AG04449 (cell line): ENCODE results near the gene TP53.
"Not testable (repeated sequence)": the region's sequence is repeated elsewhere in the genome, so short reads cannot be mapped to it uniquely, and the experiment has no call there.

Experiments
- CTCF ChIA-PET: fragments of 350-600 bp; formaldehyde crosslinking; extraction: SDS; loops from one replicate; lab custom pipeline; 2021; ENCODE audit warnings: antibody characterized with exemption; lab: Yijun Ruan, JAX
- POLR2A ChIA-PET: fragments of 400-600, 350-600 bp; formaldehyde crosslinking; extraction: SDS; loops from one replicate; lab custom pipeline; 2020; ENCODE audit warnings: antibody characterized with exemption, inconsistent platforms; lab: Yijun Ruan, JAX
- DNase-seq: peaks from one replicate; pipeline ENCODE4 v3.0.0-alpha.2; 2010; ENCODE audit warnings: low read depth, low spot score
- H3K4me3 ChIP-seq: 2 replicates; pipeline ENCODE4 v1.5.1; 2011; ENCODE audit warnings: low read depth, mild to moderate bottlenecking, control low read depth, low read length
- CTCF ChIP-seq: IDR thresholded peaks from one replicate; pipeline ENCODE4 v1.5.1; 2011; ENCODE audit warnings: mild to moderate bottlenecking, moderate library complexity, low read length, control low read depth, inconsistent platforms; ENCODE audit not compliant: insufficient read depth; ENCODE audit errors: missing control alignments

Gene TP53

GRCh38 chr17:7644775-7645174 lies 42.5 kb downstream of the TP53 start:
- POLR2A ChIA-PET: no interaction called here
- CTCF ChIA-PET: no interaction called here
- no peak for TF ChIP-seq CTCF
- no peak for DNase-seq
- no peak overlapping the region for H3K4me3 ChIP-seq

GRCh38 chr17:7641635-7642034 lies 45.7 kb downstream of the TP53 start:
- POLR2A ChIA-PET, DNase-seq, H3K4me3 ChIP-seq: not testable (repeated sequence)
- CTCF ChIA-PET: interaction anchor here (0.8 to 2.8 kb wide), 7 partner anchors 8 to 345 kb away, joined by 3 to 24 read pairs (median 5); partner anchors contain the start of genes SHBG and TP53

GRCh38 chr17:7640783-7641182 lies 46.5 kb downstream of the TP53 start:
- CTCF ChIA-PET: interaction anchor here (0.8 to 2.8 kb wide), 4 partner anchors 7 to 47 kb away, joined by 3 to 24 read pairs (median 5); partner anchors contain the start of genes SHBG and TP53
- POLR2A ChIA-PET: no interaction called here
- no peak for DNase-seq
- no peak for TF ChIP-seq CTCF
- no peak overlapping the region for H3K4me3 ChIP-seq

GRCh38 chr17:7636163-7636562 lies 51.1 kb downstream of the TP53 start:
- DNase-seq: no peak
- ChIA-PET CTCF (interaction anchor here (1.5 to 11.1 kb wide), 3 partner anchors 9 to 50 kb away, joined by 4 to 201 read pairs (median 4); partner anchors contain the start of genes SAT2, TP53 and WRAP53), POLR2A (no interaction called here)
- H3K4me3 ChIP-seq: no peak overlapping the region
- TF ChIP-seq CTCF: no peak

- DNase-seq: no peak
- ChIA-PET CTCF (interaction anchor here (1.2 to 11.1 kb wide), 12 partner anchors 8 to 82 kb away, joined by 3 to 201 read pairs (median 6); partner anchors contain the start of genes ATP1B2, DNAH2, FXR2 and TP53), POLR2A (no interaction called here)
- TF ChIP-seq CTCF: peak; percentile 64
- no peak overlapping the region for H3K4me3 ChIP-seq
Measured at GRCh38 chr17:7634384-7634783, 52.9 kb downstream of the TP53 start.

GRCh38 chr17:7633093-7633492 lies 54.2 kb downstream of the TP53 start:
- no peak for DNase-seq
- TF ChIP-seq CTCF: no peak
- ChIA-PET POLR2A (no interaction called here), CTCF (interaction anchor here (1.0 to 11.1 kb wide), 22 partner anchors 8 to 425 kb away, joined by 3 to 201 read pairs (median 6); partner anchors contain the start of genes ATP1B2, FXR2, TP53 and WRAP53)
- no peak overlapping the region for H3K4me3 ChIP-seq

GRCh38 chr17:7632492-7632894 lies 54.8 kb downstream of the TP53 start:
- POLR2A ChIA-PET: interaction anchor here (1.1 kb wide), 1 partner anchor 54 kb away, joined by 5 read pairs; the partner anchor contains the start of gene TP53
- TF ChIP-seq CTCF: peak; percentile 58
- CTCF ChIA-PET: interaction anchor here (0.7 to 11.1 kb wide), 26 partner anchors 8 to 425 kb away, joined by 3 to 201 read pairs (median 6); partner anchors contain the start of genes ATP1B2, FXR2, TP53 and WRAP53
- no peak for DNase-seq
- H3K4me3 ChIP-seq: no peak overlapping the region
